Esophagus squamous epithelium (tissue), 5 donors: ENCODE data around the gene ACTG1. TPM values are rescaled to one million over a fixed set of nuclear protein-coding genes. Genes with fewer than 3 reads are reported as not detected.
A peak's percentile ranks its signal among the peaks of the same experiment; 100 is the strongest.

Experiments used
- DNase-seq: peaks from one replicate; lab custom pipeline; 2025; lab: John Stamatoyannopoulos, UW
- H3K27ac ChIP-seq, 4 donors: fragments of 200-600 bp; sonication (generic); one replicate each; pipeline ENCODE4 v1.5.1; 2016 to 2019; ENCODE audit warnings: mild to moderate bottlenecking in 1 of 4
- H3K27me3 ChIP-seq, 4 donors: fragments of 200-600 bp; sonication (generic); 1 replicate in 3 of 4; 2 replicates in 1 of 4; pipeline versions ENCODE4 v1.5.1 to v1.6.0; 2017 to 2021; ENCODE audit warnings: antibody characterized with exemption in 1 of 4
- H3K36me3 ChIP-seq, 3 donors: fragments of 200-600 bp; sonication (generic); one replicate each; pipeline ENCODE4 v1.5.1; 2016 to 2019
- H3K4me1 ChIP-seq, 3 donors: fragments of 200-600 bp; sonication (generic); one replicate each; pipeline ENCODE4 v1.5.1; 2017 to 2019
- H3K4me3 ChIP-seq, 4 donors: fragments of 200-600 bp; sonication (generic); 1 replicate in 3 of 4; 2 replicates in 1 of 4; pipeline ENCODE4 v1.5.1; 2016 to 2019; ENCODE audit warnings: mild to moderate bottlenecking in 2 of 4, moderate library complexity in 1 of 4
- H3K9me3 ChIP-seq, 3 donors: fragments of 200-600 bp; sonication (generic); one replicate each; pipeline ENCODE4 v1.5.1; 2016 to 2019
- POLR2A ChIP-seq, 4 donors: fragments of 450-650 bp; IDR thresholded peaks; one replicate each; pipeline ENCODE4 v1.6.1; 2017; ENCODE audit warnings: antibody characterized with exemption in 4 of 4, mild to moderate bottlenecking in 4 of 4, moderate library complexity in 3 of 4
- WGBS, 2 donors: methylation state at CpG; one replicate each; pipeline ENCODE4 v1.1.5; 2018; 5-methylcytosine and 5-hydroxymethylcytosine counted together
- intact Hi-C: fragments of 100-400 bp; cut with DNase I; formaldehyde crosslinking; loops from one replicate; pipeline ENCODE4 v1.15.0; 2022
- total RNA-seq, 4 donors: library from RNA; depleted of rRNA; stranded (reverse); fragments of >200 nt; gene quantifications; one replicate each; pipeline ENCODE4 v1.1.0, GENCODE V29; 2016
- TF ChIP-seq, protein P1 (sequence below), 6 experiments: fragments of 450-650 bp in 4 of 6; fragments of 200-600 bp in 2 of 6; sonication (generic) in 2 of 6; IDR thresholded peaks; one replicate each; pipeline ENCODE4 v1.5.1; 2016 to 2019; ENCODE audit warnings: antibody characterized with exemption in 6 of 6, mild to moderate bottlenecking in 4 of 6, moderate library complexity in 4 of 6
- donor health status: DM: yes; HTN: yes; CAD: no.

The ACTG1 gene
- total RNA-seq, 4 donors from 2014 or later: 3,349 to 6,664 (median 4,433) TPM

DNA sequence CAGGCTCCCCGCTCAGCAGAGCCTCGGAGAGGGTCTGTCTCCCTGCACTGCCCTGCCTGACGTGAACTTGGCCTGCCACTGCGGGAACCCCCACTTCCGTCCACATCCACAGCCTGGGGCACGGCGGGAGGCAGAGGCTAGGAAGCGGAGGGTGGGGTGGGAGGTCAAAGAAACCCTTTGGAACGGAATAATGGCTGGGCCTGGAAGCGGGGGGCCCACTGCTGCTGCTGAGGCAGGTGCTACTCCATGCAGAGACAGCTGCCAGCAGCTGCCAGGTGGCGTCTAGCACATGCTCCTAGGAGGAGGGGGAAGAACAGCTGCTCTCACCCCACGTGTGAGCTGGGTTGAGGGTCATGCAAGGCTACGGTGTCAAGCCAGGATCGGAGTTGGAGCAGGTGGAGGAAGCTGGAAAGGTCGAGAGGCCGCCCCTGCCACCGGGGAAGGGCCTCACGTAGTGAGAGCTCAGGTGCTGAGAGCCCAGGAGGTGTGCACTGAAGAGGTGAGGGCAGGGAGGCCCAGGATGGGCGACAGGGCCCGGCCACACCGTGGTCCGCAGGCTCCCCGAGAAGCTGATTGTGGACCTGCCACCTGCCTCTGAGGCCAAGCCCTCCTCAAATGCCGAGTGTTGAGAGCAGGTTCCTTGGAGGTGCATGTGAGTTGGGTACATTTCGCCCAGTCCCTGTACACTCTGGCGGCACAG lies 25.4 kb upstream of the ACTG1 start:
- Histone ChIP-seq H3K27ac (no peak overlapping the region), H3K9me3 (no peaks in the 10 kb centered on the region), H3K27me3 (peaks cover 5 to 52% (median 10%) of the 10 kb centered on the region in 4 donors), H3K4me1 (peaks cover 6 to 17% (median 15%) of the 10 kb centered on the region in 3 donors), H3K4me3 (no peak overlapping the region), H3K36me3 (peaks cover 3 to 50% (median 9%) of the 10 kb centered on the region in 3 donors)
- DNase-seq: no peak
- intact Hi-C loops: no loop called here
- TF ChIP-seq, protein P1, sequence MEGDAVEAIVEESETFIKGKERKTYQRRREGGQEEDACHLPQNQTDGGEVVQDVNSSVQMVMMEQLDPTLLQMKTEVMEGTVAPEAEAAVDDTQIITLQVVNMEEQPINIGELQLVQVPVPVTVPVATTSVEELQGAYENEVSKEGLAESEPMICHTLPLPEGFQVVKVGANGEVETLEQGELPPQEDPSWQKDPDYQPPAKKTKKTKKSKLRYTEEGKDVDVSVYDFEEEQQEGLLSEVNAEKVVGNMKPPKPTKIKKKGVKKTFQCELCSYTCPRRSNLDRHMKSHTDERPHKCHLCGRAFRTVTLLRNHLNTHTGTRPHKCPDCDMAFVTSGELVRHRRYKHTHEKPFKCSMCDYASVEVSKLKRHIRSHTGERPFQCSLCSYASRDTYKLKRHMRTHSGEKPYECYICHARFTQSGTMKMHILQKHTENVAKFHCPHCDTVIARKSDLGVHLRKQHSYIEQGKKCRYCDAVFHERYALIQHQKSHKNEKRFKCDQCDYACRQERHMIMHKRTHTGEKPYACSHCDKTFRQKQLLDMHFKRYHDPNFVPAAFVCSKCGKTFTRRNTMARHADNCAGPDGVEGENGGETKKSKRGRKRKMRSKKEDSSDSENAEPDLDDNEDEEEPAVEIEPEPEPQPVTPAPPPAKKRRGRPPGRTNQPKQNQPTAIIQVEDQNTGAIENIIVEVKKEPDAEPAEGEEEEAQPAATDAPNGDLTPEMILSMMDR (IDR thresholded peaks at IDR 0.05): no peak
- WGBS, 2 donors: 78 to 87% methylated on average over 8 to 13 of the region's 26 CpGs

DNA sequence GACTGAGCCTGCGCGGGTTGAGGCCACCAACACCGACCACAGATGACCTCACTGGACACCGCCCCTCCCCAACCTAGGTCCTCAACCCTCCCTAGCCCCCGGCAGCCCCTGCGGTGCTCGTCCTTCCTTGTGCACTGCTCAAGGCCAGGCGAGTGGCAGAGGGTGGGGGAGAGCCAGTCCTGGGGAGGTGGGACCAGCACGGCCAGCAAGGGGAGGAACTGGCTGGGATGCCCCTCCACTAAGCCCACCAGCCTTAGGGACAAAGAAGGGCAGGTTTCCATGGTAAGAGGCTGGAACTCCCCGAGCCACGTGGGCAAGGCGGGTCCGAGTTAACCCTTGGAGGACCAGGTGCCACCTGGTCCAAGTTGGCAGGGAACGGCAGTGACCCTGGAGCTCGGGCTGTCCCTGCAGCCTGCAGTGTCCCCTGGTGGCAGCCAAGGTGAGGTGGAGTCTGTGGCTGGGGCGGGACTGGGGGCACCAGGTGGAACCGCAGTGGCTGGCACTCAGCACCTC lies 24.8 kb upstream of the ACTG1 start:
- no peak overlapping the region for H3K4me3 ChIP-seq
- peaks cover 3 to 44% (median 9%) of the 10 kb centered on the region in 3 donors for H3K36me3 ChIP-seq
- no peak for TF ChIP-seq POLR2A (IDR thresholded peaks at IDR 0.05)
- TF ChIP-seq, protein P1 (IDR thresholded peaks at IDR 0.05): peak; percentile 32 to 73 (median 62)
- peaks cover 5 to 55% (median 10%) of the 10 kb centered on the region in 4 donors for H3K27me3 ChIP-seq
- H3K9me3 ChIP-seq: no peaks in the 10 kb centered on the region
- intact Hi-C loops: no loop called here
- DNase-seq: no peak
- H3K4me1 ChIP-seq: peaks cover 6 to 17% (median 15%) of the 10 kb centered on the region in 3 donors
- WGBS, 2 donors: no CpG with 5 or more reads among the region's 17 CpGs
- H3K27ac ChIP-seq: no peak overlapping the region

DNA sequence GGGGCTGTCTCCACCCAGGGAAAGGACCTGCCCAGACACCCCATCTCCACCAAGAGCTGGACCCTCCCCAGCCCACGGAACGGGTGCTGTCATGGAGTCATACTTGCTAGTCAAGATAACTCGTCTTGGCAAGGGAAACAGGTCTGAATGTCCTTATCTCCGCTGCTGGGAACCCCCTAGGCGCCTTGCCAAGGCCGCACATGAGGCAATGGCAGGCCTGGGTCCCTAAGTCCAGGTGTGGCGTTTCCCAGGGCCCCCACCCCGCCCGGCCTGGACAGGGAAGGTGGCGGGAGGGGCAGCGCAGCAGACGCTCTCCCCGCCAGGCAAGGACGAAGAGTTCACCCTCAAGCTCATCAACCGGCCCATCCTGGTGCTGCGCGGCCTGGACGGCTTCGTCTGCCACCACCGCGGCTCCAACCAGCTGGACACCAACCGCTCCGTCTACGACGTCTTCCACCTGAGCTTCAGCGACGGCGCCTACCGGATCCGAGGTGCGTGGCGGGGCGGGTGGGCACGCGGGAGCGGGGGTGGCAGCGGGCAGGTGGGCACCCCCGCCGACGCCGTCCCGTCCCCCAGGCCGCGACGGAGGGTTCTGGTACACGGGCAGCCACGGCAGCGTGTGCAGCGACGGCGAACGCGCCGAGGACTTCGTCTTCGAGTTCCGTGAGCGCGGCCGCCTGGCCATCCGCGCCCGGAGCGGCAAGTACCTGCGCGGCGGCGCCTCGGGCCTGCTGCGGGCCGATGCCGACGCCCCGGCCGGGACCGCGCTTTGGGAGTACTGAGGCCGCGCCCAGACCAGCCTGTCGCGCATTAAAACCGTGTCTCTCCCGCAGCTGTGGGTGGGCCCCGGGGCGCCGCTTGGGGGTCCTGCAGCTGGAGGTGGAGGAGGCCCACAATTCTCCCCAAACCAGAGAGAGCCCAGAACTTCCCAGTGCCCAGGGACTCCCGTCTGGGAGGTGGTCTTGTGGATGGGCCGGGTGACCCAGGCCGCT lies 24.0 kb upstream of the ACTG1 start:
- no peak overlapping the region for H3K27ac ChIP-seq
- WGBS, 2 donors: no CpG with 5 or more reads among the region's 89 CpGs
- H3K9me3 ChIP-seq: no peaks in the 10 kb centered on the region
- peaks cover 6 to 17% (median 15%) of the 10 kb centered on the region in 3 donors for H3K4me1 ChIP-seq
- no peak for TF ChIP-seq POLR2A (IDR thresholded peaks at IDR 0.05)
- TF ChIP-seq, protein P1 (IDR thresholded peaks at IDR 0.05): no peak
- no peak for DNase-seq
- intact Hi-C loops: no loop called here
- peak overlapping the region in 1 of 4 donors; percentile 13 for H3K4me3 ChIP-seq
- H3K27me3 ChIP-seq: peaks cover 5 to 55% (median 10%) of the 10 kb centered on the region in 4 donors
- peaks cover 3 to 39% (median 9%) of the 10 kb centered on the region in 3 donors for H3K36me3 ChIP-seq

DNA sequence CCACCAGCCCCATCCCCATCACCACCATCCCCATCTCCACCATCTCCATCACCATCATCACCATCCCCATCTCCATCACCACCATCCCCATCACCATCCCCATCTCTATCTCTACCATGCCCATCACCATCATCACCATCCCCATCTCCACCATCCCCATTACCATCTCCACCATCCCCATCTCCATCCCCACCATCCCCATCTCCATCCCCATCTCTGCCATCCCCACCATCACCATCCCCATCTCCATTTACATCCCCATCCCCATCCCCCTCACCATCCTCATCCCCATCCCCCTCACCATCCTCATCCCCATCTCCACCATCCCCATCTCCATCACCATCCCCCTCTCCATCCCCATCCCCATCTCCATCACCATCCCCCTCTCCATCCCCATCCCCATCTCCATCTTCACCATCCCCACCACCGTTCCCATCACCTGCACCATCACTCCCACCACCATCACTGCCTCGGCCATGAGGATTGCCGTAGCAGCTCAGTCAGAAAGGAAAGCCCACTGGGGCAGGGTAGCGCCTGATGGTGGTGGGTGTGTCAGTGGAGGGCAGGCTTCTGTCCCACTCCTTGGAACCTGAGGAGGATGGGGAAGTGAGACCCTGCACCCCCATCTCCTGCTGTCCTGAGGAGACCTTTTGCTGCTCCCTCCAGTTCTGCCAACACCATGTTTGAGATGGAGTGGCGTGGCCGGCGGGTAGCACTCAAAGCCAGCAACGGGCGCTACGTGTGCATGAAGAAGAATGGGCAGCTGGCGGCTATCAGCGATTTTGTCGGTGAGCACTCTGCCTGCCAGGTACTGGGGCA lies 23.1 kb upstream of the ACTG1 start:
- Histone ChIP-seq H3K27ac (no peak overlapping the region), H3K9me3 (no peaks in the 10 kb centered on the region), H3K36me3 (peaks cover 3 to 30% (median 9%) of the 10 kb centered on the region in 3 donors), H3K4me3 (no peak overlapping the region), H3K27me3 (peaks cover 5 to 57% (median 10%) of the 10 kb centered on the region in 4 donors), H3K4me1 (peaks cover 6 to 17% (median 15%) of the 10 kb centered on the region in 3 donors)
- no peak for DNase-seq
- 100% methylated on average over 1 of the region's 13 CpGs; no CpG with 5 or more reads in 1 of the 2 donors for WGBS, 2 donors
- intact Hi-C loops: no loop called here
- TF ChIP-seq, protein P1 (IDR thresholded peaks at IDR 0.05): no peak
- no peak for TF ChIP-seq POLR2A (IDR thresholded peaks at IDR 0.05)
